HG02678 (cell line): ENCODE results near the gene UPK3BL1.
A peak's percentile ranks its signal among the peaks of the same experiment; 100 is the strongest.

Experiments
- ATAC-seq: cut with Tn5 transposase; IDR thresholded peaks from one replicate; pipeline ENCODE4 v1.9.1; 2021; ENCODE audit warnings: mild to moderate bottlenecking, moderate library complexity; ENCODE audit not compliant: unreplicated experiment

Gene UPK3BL1

DNA sequence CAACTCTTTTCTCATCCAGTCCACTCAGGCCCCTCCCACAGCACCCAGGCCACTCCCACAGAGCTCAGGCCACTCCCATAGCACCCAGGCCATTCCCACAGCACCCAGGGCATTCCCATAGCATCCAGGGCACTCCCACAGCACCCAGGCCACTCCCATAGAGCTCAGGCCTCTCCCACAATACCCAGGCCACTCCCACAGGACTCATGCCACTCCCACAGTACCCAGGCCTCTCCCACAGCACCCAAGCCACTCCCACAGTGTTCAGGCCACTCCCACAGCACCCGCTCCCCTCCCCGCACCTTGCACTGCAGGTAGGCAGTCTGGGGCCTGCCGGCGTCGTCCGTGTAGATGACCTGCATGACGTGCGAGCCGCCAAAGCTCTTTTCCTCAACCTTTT, 52.7 kb downstream of the UPK3BL1 start:
- ATAC-seq = peak; percentile 38
